Measurements from ENCODE around the gene CALCOCO2.

CALCOCO2 gene

GRCh38 chr17:48850792-48851323 lies 20.0 kb downstream of the CALCOCO2 start:
- no peak for TF ChIP-seq GATA3 (IDR thresholded peaks at IDR 0.05; ENCODE audit: low read depth, low read length)
- TF ChIP-seq GATA2 (IDR thresholded peaks at IDR 0.05; ENCODE audit: low read depth, low read length) = no peak

GRCh38 chr17:48854774-48855476 lies 24.1 kb downstream of the CALCOCO2 start:
- no peak for TF ChIP-seq GATA2 (IDR thresholded peaks at IDR 0.05; ENCODE audit: low read depth, low read length)
- no peak for TF ChIP-seq GATA3 (IDR thresholded peaks at IDR 0.05; ENCODE audit: low read depth, low read length)

- TF ChIP-seq GATA2 (IDR thresholded peaks at IDR 0.05; ENCODE audit: low read depth, low read length) (no peak), GATA3 (IDR thresholded peaks at IDR 0.05; ENCODE audit: low read depth, low read length) (no peak)
Measured at GRCh38 chr17:48856122-48856821, 25.4 kb downstream of the CALCOCO2 start.

- TF ChIP-seq GATA2 (IDR thresholded peaks at IDR 0.05; ENCODE audit: low read depth, low read length) (no peak), GATA3 (IDR thresholded peaks at IDR 0.05; ENCODE audit: low read depth, low read length) (no peak)
Measured at GRCh38 chr17:48860034-48860433, 29.2 kb downstream of the CALCOCO2 start.

- TF ChIP-seq GATA3 (IDR thresholded peaks at IDR 0.05; ENCODE audit: low read depth, low read length) (no peak), GATA2 (IDR thresholded peaks at IDR 0.05; ENCODE audit: low read depth, low read length) (no peak)
Measured at GRCh38 chr17:48860456-48860855, 29.6 kb downstream of the CALCOCO2 start.

GRCh38 chr17:48868916-48869500 lies 38.2 kb downstream of the CALCOCO2 start:
- TF ChIP-seq GATA2 (IDR thresholded peaks at IDR 0.05; ENCODE audit: low read depth, low read length) (no peak), GATA3 (IDR thresholded peaks at IDR 0.05; ENCODE audit: low read depth, low read length) (no peak)

GRCh38 chr17:48869821-48870318 lies 39.0 kb downstream of the CALCOCO2 start:
- TF ChIP-seq GATA3 (IDR thresholded peaks at IDR 0.05; ENCODE audit: low read depth, low read length) (no peak), GATA2 (IDR thresholded peaks at IDR 0.05; ENCODE audit: low read depth, low read length) (no peak)

GRCh38 chr17:48871035-48871550 lies 40.3 kb downstream of the CALCOCO2 start:
- TF ChIP-seq GATA3 (IDR thresholded peaks at IDR 0.05; ENCODE audit: low read depth, low read length) = no peak
- TF ChIP-seq GATA2 (IDR thresholded peaks at IDR 0.05; ENCODE audit: low read depth, low read length) = no peak

- no peak for TF ChIP-seq GATA3 (IDR thresholded peaks at IDR 0.05; ENCODE audit: low read depth, low read length)
- no peak for TF ChIP-seq GATA2 (IDR thresholded peaks at IDR 0.05; ENCODE audit: low read depth, low read length)
Measured at GRCh38 chr17:48871551-48872351, 40.9 kb downstream of the CALCOCO2 start.

GRCh38 chr17:48873209-48873608 lies 42.4 kb downstream of the CALCOCO2 start:
- no peak for TF ChIP-seq GATA3 (IDR thresholded peaks at IDR 0.05; ENCODE audit: low read depth, low read length)
- no peak for TF ChIP-seq GATA2 (IDR thresholded peaks at IDR 0.05; ENCODE audit: low read depth, low read length)

GRCh38 chr17:48873696-48874443 lies 43.0 kb downstream of the CALCOCO2 start:
- TF ChIP-seq GATA3 (IDR thresholded peaks at IDR 0.05; ENCODE audit: low read depth, low read length) = no peak
- no peak for TF ChIP-seq GATA2 (IDR thresholded peaks at IDR 0.05; ENCODE audit: low read depth, low read length)

GRCh38 chr17:48878920-48879898 lies 48.4 kb downstream of the CALCOCO2 start:
- no peak for TF ChIP-seq GATA3 (IDR thresholded peaks at IDR 0.05; ENCODE audit: low read depth, low read length)
- TF ChIP-seq GATA2 (IDR thresholded peaks at IDR 0.05; ENCODE audit: low read depth, low read length) = peak; percentile 78

Measured in SH-SY5Y (cell line).